Keratinocyte (primary cell): ENCODE measurements around the gene PAN3.

ENCODE experiments used
- CTCF ChIP-seq, 3 experiments: IDR thresholded peaks in 1 of 3; conservative IDR thresholded peaks in 1 of 3; optimal IDR thresholded peaks in 1 of 3; 2 replicates in 2 of 3; 3 replicates in 1 of 3; pipeline versions ENCODE3 to v1.5.1; 2011; ENCODE audit warnings: low read length in 3 of 3, mild to moderate bottlenecking in 3 of 3, moderate library complexity in 2 of 3, control low read depth in 1 of 3, inconsistent platforms in 1 of 3; ENCODE audit not compliant: insufficient read depth in 2 of 3; ENCODE audit errors: extremely low read depth in 1 of 3
- EZH2 ChIP-seq: IDR thresholded peaks from one replicate; pipeline ENCODE4 v1.6.1; 2012; ENCODE audit warnings: inconsistent platforms, mild to moderate bottlenecking, low read length, moderate library complexity

- TF ChIP-seq CTCF (optimal IDR thresholded peaks at IDR 0.05 in 1 of 3, IDR thresholded peaks at IDR 0.05 in 1 of 3, conservative IDR thresholded peaks at IDR 0.05 in 1 of 3; ENCODE audit: extremely low read depth in 1 of 3, insufficient read depth in 2 of 3, low read length in 3 of 3) (no peak), EZH2 (no peak)
Measured at GRCh38 chr13:28121224-28121623, 17.1 kb upstream of the PAN3 start.
